T-helper 2 cell treated with Interferon-gamma antibody and Interleukin-4, amounts not matched to agents 100 ng/mL and 5 ng/mL, for 36 hours (primary cell): ENCODE measurements around the gene LTBP1. TPM values are rescaled to one million over a fixed set of nuclear protein-coding genes. Genes with fewer than 3 reads are reported as not detected.
"Not testable (repeated sequence)": the region's sequence is repeated elsewhere in the genome, so short reads cannot be mapped to it uniquely, and the experiment has no call there.

Source experiments
- intact Hi-C: fragments of 100-400 bp; cut with micrococcal nuclease; formaldehyde crosslinking; loops from one replicate; pipeline ENCODE4 v1.15.1; 2023
- total RNA-seq: library from RNA; stranded (reverse); gene quantifications from 2 replicates; pipeline ENCODE4 v1.2.3, GENCODE V29; 2022

Gene LTBP1
- total RNA-seq, 1 donor from 2014 or later, result 0.30 TPM

DNA sequence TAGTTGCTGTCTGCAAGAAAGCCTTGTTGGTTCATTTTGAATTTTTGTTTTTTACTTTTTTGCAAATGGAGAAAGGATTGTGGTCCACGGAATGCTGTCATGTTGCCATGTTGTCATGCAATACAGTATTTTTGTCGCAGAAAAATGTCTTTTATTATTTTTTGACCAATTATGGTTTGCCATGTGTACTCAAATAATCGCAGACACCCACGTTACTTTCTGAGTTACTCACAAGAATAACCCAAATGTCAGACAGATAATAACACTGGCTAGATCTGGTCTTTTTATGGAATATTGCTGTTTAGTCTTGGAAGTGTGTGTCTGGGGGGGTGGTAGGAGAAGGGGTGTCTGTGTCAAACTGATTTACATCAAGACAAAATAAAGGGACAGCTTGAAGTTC is 188.9 kb downstream of the LTBP1 start:
- intact Hi-C loops, result no loop called here

DNA sequence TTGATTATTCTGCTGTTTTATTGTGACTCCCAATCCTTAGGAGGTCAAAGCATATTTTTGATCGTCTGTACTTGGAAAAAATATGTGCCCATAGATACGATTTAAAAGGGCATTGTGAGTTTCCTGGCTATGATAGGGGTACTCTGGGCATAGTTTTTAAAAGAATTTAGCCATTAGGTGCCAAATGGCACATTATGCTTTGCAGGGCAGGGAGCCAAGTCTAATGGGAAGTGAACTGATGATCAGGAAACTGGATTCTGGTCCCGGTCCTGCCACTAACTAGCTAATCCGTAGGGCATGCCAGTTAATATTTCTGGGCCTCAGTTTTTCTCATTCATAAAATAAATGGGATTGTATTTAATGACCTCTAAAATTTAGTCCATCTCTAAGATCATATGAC is 189.3 kb downstream of the LTBP1 start:
- intact Hi-C loops, result no loop called here

DNA sequence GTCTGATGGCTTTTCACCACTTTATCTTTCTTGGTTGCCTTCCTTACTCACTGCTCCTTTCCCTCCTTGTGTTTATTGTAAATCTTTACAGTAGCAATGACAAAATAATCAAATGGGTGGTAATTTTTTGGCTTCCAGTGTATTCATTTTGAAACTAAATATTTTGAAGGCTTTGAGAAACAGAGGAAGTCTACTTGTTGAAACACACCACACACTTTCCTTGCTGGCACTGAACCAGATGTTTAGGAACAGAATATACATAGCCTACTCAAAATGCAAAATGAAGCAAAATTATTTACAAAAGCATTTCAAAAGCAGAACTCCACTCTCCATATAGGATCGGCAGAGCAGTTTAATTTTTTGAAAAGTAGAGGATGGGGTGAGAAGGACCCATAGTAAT is 189.8 kb downstream of the LTBP1 start:
- intact Hi-C loops, result no loop called here

DNA sequence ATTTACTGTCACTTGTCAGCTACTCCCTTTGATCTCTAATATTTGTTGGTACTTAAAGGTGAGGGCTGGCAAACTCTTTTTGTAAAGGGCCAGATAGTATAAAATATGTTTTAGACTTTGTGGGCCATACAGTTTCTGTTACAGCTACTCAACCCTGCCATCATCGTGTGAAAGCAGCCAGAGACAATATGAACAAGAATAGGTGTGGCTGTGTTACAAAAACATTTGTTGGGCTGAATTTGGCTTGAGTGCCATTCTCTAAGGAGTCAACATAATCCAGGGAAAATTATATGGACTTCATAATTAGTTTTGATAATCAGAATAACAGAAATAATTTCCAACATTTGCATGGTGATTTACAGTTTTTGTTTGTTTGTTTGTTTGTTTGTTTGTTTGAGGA is 190.6 kb downstream of the LTBP1 start:
- intact Hi-C loops, result no loop called here

DNA sequence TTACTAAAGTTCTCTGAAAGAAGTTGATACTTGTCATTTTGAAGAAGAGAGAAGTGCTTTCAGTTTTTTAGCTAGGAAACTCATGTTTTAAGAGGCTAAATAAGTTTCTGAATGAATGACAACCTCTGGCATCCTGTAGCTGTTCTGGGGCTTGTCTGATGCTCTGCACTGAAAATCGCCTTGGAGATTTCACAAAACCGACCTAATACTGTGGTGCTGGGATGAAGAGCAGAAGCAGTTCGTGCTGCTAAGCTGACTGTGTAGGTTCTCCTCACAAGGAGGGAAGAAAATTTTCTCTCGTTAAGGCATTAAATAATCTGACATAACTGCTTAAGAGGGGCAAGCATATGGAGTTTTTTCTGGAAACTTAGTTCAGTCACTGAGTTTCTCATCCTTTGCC is 193.2 kb downstream of the LTBP1 start:
- intact Hi-C loops, result no loop called here

DNA sequence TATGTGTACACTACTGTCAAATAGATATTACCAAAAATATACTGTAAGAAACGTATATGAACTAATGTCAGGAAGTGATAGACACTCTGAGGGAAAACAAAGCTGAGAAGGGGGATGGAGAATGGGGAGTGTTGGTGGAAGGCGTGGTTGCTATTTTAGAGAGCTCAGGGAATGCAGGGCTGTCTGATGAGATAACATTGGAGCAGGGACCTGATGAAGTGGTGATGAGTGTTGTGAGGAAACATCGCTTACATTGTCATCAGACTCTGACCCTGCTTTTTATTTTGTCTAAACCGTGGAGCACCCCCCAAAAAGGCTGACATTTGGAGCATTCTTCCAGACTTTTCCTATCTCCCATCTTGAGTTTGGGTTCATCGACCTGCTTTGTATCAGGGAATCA is 194.7 kb downstream of the LTBP1 start:
- intact Hi-C loops, result no loop called here

DNA sequence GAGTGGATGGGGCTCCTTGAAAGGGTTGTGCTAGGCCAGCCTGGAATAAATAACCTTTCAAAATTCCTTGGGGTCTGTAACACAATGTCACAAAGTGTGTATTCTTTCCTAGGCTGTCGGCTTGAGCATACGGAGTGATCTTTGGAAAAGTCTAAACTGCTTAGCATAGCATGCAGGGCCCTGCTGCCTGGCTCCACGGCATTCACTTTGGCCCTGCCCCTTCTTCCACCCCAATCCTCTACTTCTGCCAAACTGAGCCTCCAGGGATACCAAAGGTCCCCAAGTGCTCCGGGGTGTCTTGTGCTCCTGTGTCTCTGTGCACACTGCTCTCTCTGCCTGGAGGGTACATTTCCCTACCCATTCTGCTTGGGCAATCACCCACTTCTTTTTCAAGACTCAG is 196.1 kb downstream of the LTBP1 start:
- intact Hi-C loops, result no loop called here

DNA sequence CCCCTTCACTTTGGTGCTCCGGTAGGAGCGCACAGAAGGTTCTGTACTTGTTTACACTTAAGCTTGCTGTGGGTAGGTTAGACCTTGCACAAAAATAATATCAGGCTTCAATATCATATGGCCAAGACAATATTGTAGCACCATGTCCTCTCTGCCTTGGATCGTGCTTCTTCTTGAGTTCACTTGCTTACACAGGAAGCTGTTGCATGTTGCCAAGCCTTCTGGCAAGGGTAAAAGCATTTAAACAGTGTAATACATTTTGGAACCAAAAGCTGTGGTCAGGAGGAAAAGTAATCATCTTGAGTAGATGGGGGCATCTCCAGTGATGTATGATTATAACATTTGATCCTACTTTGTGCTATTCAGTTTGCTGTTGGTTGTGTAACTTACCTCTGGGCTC is 197.5 kb downstream of the LTBP1 start:
- intact Hi-C loops, result no loop called here

DNA sequence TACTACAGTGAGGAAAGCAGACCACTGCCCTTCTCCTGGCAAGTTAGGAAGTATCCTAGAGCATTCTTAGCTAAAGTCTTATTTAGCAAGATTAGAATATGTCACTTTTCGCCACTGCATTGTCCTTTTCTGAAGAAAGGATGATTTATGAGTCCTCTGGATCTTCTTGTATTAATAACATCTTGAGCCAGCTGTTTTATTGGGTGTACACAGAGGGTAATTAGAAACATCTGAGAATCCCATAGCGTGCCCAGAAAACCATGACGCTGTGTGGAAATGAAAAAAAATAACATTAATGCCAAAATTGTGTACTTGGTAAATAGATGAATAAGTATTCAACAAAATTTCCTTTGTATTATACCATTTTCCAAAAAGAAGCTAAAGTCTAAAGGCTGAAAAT is 198.7 kb downstream of the LTBP1 start:
- intact Hi-C loops, result no loop called here

DNA sequence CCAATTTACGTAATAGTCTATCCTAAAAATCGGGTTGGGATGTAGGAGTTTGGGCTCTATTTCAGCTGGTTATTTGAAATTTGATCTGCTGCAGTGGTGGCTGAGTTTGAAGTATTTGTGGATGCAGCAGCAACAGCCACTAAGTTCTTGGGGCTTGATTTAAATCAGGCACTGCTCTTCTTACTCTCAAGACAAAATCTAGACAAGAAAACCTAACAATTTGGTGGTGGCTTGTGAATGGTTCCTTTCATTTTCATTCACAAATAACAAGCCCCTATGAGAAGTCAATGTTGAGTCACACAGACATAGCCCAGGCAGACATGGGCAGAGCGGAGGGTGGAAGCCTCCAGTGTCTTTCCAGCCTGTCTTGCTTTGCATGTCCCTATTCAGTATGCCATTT is 199.3 kb downstream of the LTBP1 start:
- intact Hi-C loops, result no loop called here

DNA sequence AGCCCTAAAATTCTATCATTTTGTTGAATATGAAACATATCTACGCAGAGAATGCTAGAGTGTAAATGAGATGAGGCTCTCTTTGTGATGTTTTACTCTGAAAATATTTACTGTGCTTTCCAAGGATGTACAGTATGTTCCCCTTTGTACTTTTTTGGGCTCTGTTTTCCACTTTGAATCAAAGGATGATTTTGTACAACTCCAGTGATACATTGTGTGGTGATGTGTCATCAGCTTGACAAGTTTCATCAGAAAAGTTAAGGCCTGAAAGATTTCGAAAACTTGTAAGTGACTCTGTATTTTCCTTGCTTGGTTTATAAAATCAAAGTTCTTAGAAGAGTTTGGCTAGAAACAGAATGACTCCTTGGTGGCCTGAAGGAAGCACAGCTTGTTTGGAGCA is 206.3 kb downstream of the LTBP1 start:
- intact Hi-C loops, result no loop called here

DNA sequence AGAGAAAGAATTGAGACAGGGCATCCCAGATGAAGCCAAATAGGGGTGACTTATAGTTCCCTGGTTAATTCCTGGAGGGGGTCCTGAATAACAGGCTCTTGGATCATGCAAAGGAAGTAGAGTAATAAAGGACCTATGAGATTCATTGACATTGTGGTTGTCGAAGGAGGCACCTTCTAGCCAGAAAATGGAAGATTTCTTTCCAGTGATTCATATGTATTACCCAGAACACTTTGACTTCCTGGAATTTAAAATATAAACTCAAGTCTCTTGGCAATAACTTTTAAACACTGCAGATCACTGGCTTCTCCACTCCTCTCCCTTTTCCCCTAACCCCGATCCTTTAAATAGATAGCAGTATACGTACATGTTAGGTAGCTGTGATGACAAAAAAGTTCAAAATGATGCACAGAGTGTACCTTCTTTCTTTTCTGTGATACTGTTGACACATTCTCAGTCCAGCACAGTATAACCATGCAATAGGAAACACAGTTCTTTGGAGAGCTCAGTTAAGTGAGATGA is 211.8 kb downstream of the LTBP1 start:
- intact Hi-C loops, result no loop called here

DNA sequence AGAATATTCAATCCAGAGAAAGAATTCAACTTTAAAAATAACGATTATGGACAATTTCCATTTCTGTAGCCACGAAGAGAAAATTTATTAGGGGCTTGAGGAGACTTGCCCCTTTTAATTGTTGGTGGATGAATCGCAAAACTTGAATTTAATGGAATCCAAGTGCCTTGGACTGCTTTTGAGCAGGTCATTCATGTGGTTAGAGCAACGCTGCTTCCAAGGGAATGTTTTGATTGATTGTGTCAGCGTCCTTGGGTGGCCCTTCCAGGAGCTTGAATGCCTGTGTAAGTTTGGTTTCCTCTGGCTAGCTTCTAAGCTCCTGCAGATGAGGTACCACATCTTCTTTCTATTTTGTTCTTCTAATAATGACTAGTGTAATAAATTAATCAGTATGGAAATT is 213.4 kb downstream of the LTBP1 start:
- intact Hi-C loops, result no loop called here

DNA sequence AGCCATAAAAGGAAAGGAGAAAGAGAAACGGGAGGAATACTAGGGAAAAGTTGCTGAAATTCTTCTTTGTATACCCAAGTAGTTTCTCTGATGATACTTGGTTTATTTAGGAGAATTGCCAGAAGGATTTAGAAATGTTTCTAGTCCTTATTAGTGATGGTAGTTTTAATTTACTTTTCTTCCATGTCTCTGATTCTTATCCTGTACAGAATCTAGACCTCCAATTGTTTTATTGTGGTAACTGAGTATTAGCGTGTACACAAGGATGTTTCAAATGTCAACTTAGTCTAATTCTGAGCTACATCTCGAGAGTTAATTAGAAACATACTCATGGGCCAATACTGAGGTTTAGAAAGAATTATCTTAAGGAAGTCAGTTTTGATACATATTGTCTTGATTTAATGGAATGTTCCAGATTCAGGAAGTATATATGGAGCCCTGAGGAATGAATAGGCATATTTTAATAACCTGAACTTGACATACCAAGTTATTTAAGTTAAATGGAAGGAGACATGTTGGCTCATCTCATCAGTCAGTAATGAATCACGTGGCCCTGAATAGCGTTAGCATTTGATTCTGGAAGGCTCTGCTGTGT is 219.6 kb downstream of the LTBP1 start:
- intact Hi-C loops, result no loop called here

DNA sequence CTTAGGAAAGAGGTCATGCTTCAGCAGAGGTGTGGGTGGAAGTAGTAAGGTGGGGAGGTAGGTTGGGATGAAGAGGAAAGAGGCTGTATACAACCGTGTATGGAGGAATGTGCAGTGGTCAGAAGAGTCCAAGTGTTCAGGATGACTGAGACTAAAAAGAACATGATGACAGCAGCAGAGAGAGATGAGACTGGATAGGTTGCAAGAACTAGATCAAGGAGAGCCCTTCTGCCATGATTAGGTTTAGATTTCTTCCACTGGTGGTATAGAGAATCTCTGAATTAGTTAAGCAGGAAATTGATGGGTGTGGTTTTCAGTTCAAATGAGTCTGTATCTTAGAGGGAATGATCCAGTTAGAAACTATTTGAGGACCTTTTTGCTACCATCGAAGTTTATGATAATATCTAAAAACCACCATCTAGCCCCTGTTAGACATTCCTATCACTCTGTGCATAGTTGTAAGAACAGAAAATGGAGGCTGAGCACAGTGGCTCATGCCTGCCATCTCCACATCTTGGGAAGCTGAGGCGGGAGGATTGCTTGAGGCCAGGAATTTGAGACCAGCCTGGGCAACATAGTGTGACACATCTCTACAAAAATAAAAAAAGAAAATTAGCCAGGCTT is 221.0 kb downstream of the LTBP1 start:
- intact Hi-C loops, result no loop called here

DNA sequence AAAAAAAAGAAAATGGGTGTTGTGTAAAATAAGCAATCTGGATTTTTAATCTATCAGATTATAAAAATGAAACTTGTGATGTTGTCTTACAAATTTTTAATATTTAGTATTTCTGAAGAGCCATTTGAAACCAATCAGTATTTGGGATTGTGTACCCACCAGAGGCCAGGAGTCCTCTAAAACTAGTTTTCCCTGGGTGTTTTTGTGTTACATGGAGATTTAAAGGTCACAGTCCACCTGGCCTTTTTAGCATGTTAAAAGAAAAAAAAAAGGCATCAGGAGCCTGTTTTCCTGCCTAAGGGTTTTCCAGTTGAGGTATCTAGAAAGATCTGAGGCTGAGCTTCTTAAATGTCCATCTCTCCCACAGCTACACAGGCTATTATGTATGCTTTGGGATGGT is 221.7 kb downstream of the LTBP1 start:
- intact Hi-C loops, result no loop called here

DNA sequence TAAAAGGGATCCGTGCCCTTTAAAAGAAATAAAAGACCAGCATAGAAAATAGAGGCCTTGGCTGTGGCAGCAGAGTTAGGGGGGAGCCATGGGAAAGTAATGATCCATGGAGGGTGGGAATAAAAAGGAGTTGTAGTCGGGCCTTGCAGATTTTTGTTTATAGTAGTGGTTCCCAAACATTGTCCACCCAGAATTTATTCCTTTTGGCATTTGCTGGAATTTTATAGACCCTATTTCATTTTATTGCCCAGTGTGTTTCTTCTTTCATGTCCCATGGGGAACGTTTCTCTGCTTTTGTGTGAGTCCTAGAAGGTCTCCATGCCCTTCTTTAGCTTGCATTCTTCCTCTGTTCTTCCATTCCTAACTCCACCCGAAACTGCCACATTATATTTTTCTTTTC is 222.2 kb downstream of the LTBP1 start:
- intact Hi-C loops, result no loop called here

DNA sequence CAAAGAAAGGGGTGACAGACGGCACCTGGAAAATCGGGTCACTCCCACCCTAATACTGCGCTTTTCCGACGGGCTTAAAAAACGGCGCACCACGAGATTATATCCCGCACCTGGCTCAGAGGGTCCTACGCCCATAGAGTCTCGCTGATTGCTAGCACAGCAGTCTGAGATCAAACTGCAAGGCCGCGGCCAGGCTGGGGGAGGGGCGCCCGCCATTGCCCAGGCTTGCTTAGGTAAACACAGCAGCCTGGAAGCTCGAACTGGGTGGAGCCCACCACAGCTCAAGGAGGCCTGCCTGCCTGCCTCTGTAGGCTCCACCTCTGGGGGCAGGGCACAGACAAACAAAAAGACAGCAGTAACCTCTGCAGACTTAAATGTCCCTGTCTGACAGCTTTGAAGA is 223.5 kb downstream of the LTBP1 start:
- intact Hi-C loops, result not testable (repeated sequence)

DNA sequence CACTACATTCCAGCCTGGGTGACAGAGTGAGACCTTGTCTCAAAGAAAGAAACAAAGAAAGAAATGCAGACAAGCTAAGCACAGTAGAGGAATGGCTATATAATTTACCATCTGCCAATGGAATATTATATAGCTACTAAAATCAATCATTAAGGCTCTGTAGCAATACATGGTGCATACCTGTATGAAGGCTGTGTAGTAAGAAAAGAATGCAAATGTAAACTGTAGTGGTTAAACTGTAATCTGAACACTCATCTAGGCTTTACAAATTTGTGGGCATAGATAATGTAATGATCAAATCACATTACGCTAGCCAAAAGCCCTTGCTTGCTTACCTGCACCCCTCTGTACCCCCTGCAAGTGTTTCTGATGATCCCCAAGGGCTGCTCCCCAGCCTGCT is 230.9 kb downstream of the LTBP1 start:
- intact Hi-C loops, result no loop called here

DNA sequence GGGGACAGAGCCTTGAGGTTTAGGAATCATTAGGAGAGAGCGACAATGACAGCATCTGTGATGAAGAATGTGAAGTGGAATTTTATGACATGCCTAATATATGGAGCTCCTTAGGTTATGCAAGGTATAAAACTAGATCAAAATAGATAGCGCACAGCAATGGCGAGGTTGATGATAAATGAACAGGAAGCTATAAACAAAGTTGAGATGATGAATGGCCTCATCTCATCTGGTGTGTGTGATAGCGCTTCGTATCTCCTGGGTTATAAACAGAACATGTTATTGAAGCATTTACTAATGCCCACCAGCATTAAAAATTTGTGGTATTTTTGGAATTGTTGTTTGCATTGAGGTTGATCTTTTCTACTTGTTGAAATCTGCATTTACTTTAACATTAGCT is 231.5 kb downstream of the LTBP1 start:
- intact Hi-C loops, result no loop called here

DNA sequence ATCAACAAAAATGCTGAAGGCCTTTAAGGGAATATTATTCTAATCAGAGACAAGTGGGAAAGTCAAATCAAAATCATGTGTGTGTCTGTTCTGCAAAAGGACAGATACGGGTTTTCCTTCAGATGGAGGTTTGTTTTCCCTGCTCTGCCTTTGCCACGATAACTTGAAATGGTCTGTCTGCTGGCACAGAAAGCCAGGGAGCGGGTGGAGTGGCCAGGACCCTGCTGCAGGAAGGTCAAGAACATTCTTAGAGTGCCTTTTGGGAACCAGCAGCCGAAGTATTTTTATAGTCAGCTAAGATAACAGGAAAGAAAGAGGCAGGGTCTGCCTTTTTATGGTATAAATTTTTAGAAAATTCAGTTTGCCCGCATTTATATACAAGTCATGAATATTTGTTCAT is 234.2 kb downstream of the LTBP1 start:
- intact Hi-C loops, result no loop called here

DNA sequence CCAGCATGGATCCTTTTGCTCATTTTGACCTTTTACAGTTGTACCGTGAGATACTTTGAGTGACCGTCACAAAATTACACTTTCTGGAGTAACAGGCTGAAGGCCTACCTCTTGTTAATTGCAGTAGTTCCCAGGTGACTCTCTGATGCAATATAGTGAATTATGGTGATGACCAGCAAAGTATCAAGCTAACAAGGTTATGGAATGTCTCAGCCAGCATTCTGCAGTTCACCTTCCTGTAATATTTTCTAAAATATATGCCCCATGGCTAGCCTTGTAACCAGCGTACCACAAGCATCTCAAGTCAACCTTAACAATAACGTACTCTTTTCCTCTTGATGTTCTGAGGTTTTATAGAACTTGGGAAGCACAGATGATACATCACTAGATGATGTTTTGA is 234.7 kb downstream of the LTBP1 start:
- intact Hi-C loops, result no loop called here

DNA sequence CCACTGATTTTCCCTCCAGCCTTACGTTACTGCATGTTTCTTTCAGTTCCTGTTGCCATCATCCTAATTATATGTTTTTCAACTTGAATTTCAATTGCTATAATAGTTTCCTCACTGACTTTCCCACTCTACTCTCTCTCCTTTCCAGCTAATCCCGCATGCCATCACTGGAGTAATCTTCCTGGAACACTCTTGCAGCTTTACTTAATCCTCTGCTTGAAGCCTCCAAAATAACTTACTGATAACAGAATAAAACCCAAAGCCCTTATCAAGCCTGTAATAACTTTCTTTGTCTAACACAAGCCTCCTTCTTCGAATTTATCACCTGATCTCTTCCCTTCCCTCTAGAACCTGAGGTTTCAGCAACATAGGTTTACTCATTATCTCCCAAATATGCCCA is 237.3 kb downstream of the LTBP1 start:
- intact Hi-C loops, result no loop called here

DNA sequence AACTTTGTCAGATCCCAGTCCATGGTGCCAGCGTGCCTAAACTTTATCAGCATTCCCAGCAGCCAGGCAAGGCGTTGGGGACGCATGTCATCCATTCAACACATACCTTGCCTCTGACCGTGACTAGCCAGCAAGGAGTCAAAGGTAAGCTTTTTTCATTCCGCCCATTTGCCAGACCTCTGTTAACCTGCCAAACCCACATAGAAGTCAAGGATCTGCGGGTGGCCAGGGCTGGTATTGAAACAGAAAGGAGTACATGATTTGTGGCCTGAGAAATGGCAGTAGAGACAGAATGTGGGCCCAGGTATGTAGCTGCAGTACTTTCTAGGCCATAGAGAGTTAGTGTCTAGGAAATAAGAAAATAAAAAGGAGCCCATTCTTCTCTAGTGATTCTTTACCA is 240.2 kb downstream of the LTBP1 start:
- intact Hi-C loops, result no loop called here
